HepG2 (cell line): Measurements from ENCODE around the gene DHX29. TPM values are rescaled to one million over a fixed set of nuclear protein-coding genes. Genes with fewer than 3 reads are reported as not detected.

Experiments used
- ATAC-seq: fragments of 200-7000 bp; cut with Tn5 transposase; 3 replicates; pipeline ENCODE4 v1.9.1; 2020; ENCODE audit warnings: mild to moderate bottlenecking, moderate library complexity
- BruUV-seq: library from RNA; stranded (reverse); fragments of 400-500 nt; replicated peaks from 2 replicates; lab custom pipeline; 2021; lab: Mats Ljungman, UMichigan
- CTCF ChIA-PET: fragments of 300-600 bp; formaldehyde crosslinking; extraction: SDS; loops from one replicate; lab custom pipeline; 2021; ENCODE audit warnings: low total read pairs, inconsistent platforms, low intra/inter-chr PET ratio; lab: Yijun Ruan, JAX
- POLR2A ChIA-PET: fragments of 350-600 bp; sonication (Branson Sonifier 250); formaldehyde crosslinking; loops from one replicate; lab custom pipeline; 2020; ENCODE audit warnings: antibody characterized with exemption, inconsistent platforms; lab: Yijun Ruan, JAX
- DNase-seq: peaks from one replicate; pipeline ENCODE4 v3.0.0-alpha.2; 2015; ENCODE audit warnings: low spot score
- FAIRE-seq: peaks from 3 replicates; lab custom pipeline; 2011; peaks lifted over from hg19 to GRCh38; lab: Jason Lieb, UNC
- H2AFZ ChIP-seq: one replicate; pipeline ENCODE4 v1.6.1; 2011; ENCODE audit warnings: low read length, inconsistent platforms
- H3K27ac ChIP-seq: fragments of 300-600 bp; 3 replicates; pipeline ENCODE4 v1.8.0; 2011; ENCODE audit warnings: mixed run types, mild to moderate bottlenecking, mixed read lengths, low read length, inconsistent platforms; ENCODE audit not compliant: insufficient read depth; ENCODE audit errors: extremely low read length
- H3K27me3 ChIP-seq, 2 experiments: fragments of 200-600 bp in 1 of 2; 2 replicates in 1 of 2; 3 replicates in 1 of 2; pipeline versions ENCODE4 v1.6.0 to v1.8.0; 2011; ENCODE audit warnings: low read length in 2 of 2, mild to moderate bottlenecking in 2 of 2, moderate library complexity in 2 of 2, inconsistent platforms in 1 of 2; ENCODE audit not compliant: insufficient read depth in 2 of 2, control insufficient read depth in 1 of 2
- H3K36me3 ChIP-seq, 2 experiments: fragments of 200-600 bp in 1 of 2; replicated peaks in 1 of 2; 2 replicates in 1 of 2; 3 replicates in 1 of 2; pipeline versions ENCODE4 v1.5.1 to v1.8.0; 2011; ENCODE audit warnings: low read length in 2 of 2, inconsistent platforms in 1 of 2; ENCODE audit not compliant: insufficient read depth in 2 of 2, control insufficient read depth in 1 of 2
- H3K4me1 ChIP-seq: 2 replicates; pipeline ENCODE4 v1.5.1; 2012; ENCODE audit warnings: low read length, inconsistent platforms; ENCODE audit not compliant: insufficient read depth
- H3K4me2 ChIP-seq: 2 replicates; pipeline ENCODE4 v1.6.0; 2011; ENCODE audit warnings: low read depth, low read length, inconsistent platforms
- H3K4me3 ChIP-seq, 3 experiments: fragments of 200-600 bp in 1 of 3; sonication (generic), shearing (Covaris generic) in 1 of 3; replicated peaks in 1 of 3; 2 replicates each; pipeline ENCODE4 v1.5.1; 2011 to 2016; ENCODE audit warnings: low read length in 3 of 3, inconsistent platforms in 2 of 3, low read depth in 2 of 3, mild to moderate bottlenecking in 2 of 3, control low read depth in 1 of 3, mixed read lengths in 1 of 3; ENCODE audit not compliant: insufficient read depth in 1 of 3
- H3K79me2 ChIP-seq: one replicate; pipeline ENCODE4 v1.6.1; 2011; ENCODE audit warnings: low read length, inconsistent platforms; ENCODE audit not compliant: insufficient read depth
- H3K9ac ChIP-seq: 2 replicates; pipeline ENCODE4 v1.6.0; 2011; ENCODE audit warnings: mild to moderate bottlenecking, low read depth, low read length, inconsistent platforms; ENCODE audit not compliant: insufficient read depth
- H3K9me3 ChIP-seq: 2 replicates; pipeline ENCODE4 v1.5.1; 2012; ENCODE audit warnings: mild to moderate bottlenecking, low read length
- H4K20me1 ChIP-seq: 2 replicates; pipeline ENCODE4 v1.6.0; 2011; ENCODE audit warnings: inconsistent platforms, mild to moderate bottlenecking, low read length, moderate library complexity; ENCODE audit not compliant: insufficient read depth
- CTCF ChIP-seq: sonication (generic); formaldehyde crosslinking; IDR thresholded peaks from 2 replicates; pipeline ENCODE4 v1.5.0; 2020; ENCODE audit warnings: mild to moderate bottlenecking, missing genetic modification reagents, moderate library complexity
- HNF1A ChIP-seq, 2 experiments: sonication (generic) in 1 of 2; formaldehyde crosslinking in 1 of 2; IDR thresholded peaks; 2 replicates each; pipeline versions ENCODE4 v1.4.0 to v1.6.1; 2016 to 2020; ENCODE audit warnings: borderline replicate concordance in 1 of 2, low read depth in 1 of 2, mild to moderate bottlenecking in 1 of 2, missing genetic modification reagents in 1 of 2
- PAXIP1 ChIP-seq: sonication (generic); formaldehyde crosslinking; conservative IDR thresholded peaks from 2 replicates; pipeline ENCODE4 v1.4.0; 2020; ENCODE audit warnings: mild to moderate bottlenecking, missing genetic modification reagents, moderate library complexity
- PITX1 ChIP-seq: sonication (generic); formaldehyde crosslinking; IDR thresholded peaks from 2 replicates; pipeline ENCODE4 v1.5.1; 2020; ENCODE audit warnings: mild to moderate bottlenecking, missing genetic modification reagents
- RAD21 ChIP-seq: fragments of 450-650 bp; formaldehyde crosslinking; IDR thresholded peaks from 2 replicates; pipeline ENCODE4 v1.5.0; 2020; ENCODE audit warnings: mild to moderate bottlenecking
- STAG1 ChIP-seq: sonication (generic); formaldehyde crosslinking; IDR thresholded peaks from 2 replicates; pipeline ENCODE4 v1.4.0; 2020; ENCODE audit warnings: missing genetic modification reagents
- ZBTB34 ChIP-seq: sonication (generic); formaldehyde crosslinking; IDR thresholded peaks from 2 replicates; pipeline ENCODE4 v1.8.0; 2022; ENCODE audit warnings: mild to moderate bottlenecking, missing genetic modification reagents
- ZEB1 ChIP-seq: IDR thresholded peaks from 2 replicates; pipeline ENCODE4 v1.6.1; 2012; ENCODE audit warnings: mild to moderate bottlenecking, low read depth, inconsistent platforms; ENCODE audit not compliant: insufficient replicate concordance
- ZNF460 ChIP-seq: sonication (generic); formaldehyde crosslinking; IDR thresholded peaks from 2 replicates; pipeline ENCODE4 v1.5.1; 2020; ENCODE audit warnings: missing genetic modification reagents, mild to moderate bottlenecking, borderline replicate concordance
- WGBS: methylation state at CpG from one replicate; pipeline ENCODE4 v1.1.6; 2017; ENCODE audit warnings: low lambda C conversion rate; 5-methylcytosine and 5-hydroxymethylcytosine counted together
- in situ Hi-C: cut with HindIII; loops from 2 replicates; pipeline ENCODE4 v1.10.0; 2017; ENCODE audit warnings: low pct_unique_long_range_greater_than_20kb; ENCODE audit not compliant: extremely low pct_ligation_motif_present
- intact Hi-C: fragments of 100-400 bp; cut with micrococcal nuclease; formaldehyde crosslinking; loops from one replicate; pipeline ENCODE4 v1.10.0; 2022; ENCODE audit not compliant: unreplicated experiment
- polyA plus RNA-seq, 8 experiments: library from polyadenylated mRNA; depleted of rRNA in 3 of 8; stranded (reverse) in 7 of 8; unstranded in 1 of 8; fragments of >200 nt; fragmentation: Illumina TruSeq in 4 of 8; extraction: Trizol in 4 of 8; gene quantifications; 2 replicates each; pipeline versions ENCODE4 v1.2.1 to v1.2.3, GENCODE V29; 2011 to 2016; ENCODE audit warnings: low read depth in 4 of 8, missing spikeins in 1 of 8, mixed read lengths in 1 of 8; ENCODE audit not compliant: insufficient read depth in 1 of 8
- total RNA-seq, 5 experiments: library from RNA; depleted of rRNA; stranded (reverse); fragments of >200 nt; fragmentation: Illumina TruSeq; extraction: Trizol; gene quantifications; 2 replicates each; pipeline ENCODE4 v1.2.3, GENCODE V29; 2016; ENCODE audit warnings: low read depth in 1 of 5

Gene DHX29
- total and polyA plus RNA-seq, 2 of the 13 experiments (the other 11 are each of a cell fraction or from before 2014, with no cell fraction given), result 1.9 to 22.0 TPM

GRCh38 chr5:55325621-55326020 lies 18.1 kb upstream of the DHX29 start (continued):
- TF ChIP-seq PITX1, result no peak

- in situ Hi-C loops, result loop anchor here (10.0 kb wide), 1 partner anchor 370 kb away; no protein-coding TSS in a partner anchor
- no peak for TF ChIP-seq ZEB1
- no peak for TF ChIP-seq ZNF460
- TF ChIP-seq RAD21, result 0 out of 2 replicates have a peak, but pooled peaks have one; percentile 13
- TF ChIP-seq STAG1, result peak; percentile 73
- TF ChIP-seq ZBTB34, result no peak
- no peak for TF ChIP-seq HNF1A (IDR thresholded peaks at IDR 0.05; ENCODE audit: low read depth)
- TF ChIP-seq HNF1A (CRISPR knock-in tag; IDR thresholded peaks at IDR 0.05; ENCODE audit: borderline replicate concordance), result no peak
- TF ChIP-seq CTCF (CRISPR knock-in tag), result peak; percentile 67
- no peak for TF ChIP-seq PAXIP1 (CRISPR knock-in tag)
Measured at GRCh38 chr5:55324815-55325418, 17.4 kb upstream of the DHX29 start.

More at GRCh38 chr5:55324815-55325418, 17.4 kb upstream of the DHX29 start:
- H3K9me3 ChIP-seq, result no peaks in the 10 kb centered on the region
- FAIRE-seq, result no peak
- H2AFZ ChIP-seq, result no peak overlapping the region
- H3K4me1 ChIP-seq, result peaks cover 25% of the 10 kb centered on the region
- H3K79me2 ChIP-seq, result peaks cover 34% of the 10 kb centered on the region
- intact Hi-C loops, result loop anchor here (5.0 kb wide), 1 partner anchor 153 kb away; the partner anchor contains the start of gene CDC20B
- H3K4me3 ChIP-seq, result no peak overlapping the region
- peak overlapping the region; percentile 59 for H3K27ac ChIP-seq
- POLR2A ChIA-PET, result interaction anchor here (0.8 to 1.3 kb wide), 2 partner anchors 17 to 1849 kb away, joined by 3 to 5 read pairs; partner anchors contain the start of genes DHX29, GPBP1 and MTREX
- WGBS, result 94% methylated on average over 1 of the region's 1 CpG
- no peaks in the 10 kb centered on the region for H3K27me3 ChIP-seq
- CTCF ChIA-PET, result interaction anchor here (1.1 kb wide), 1 partner anchor 367 kb away, joined by 5 read pairs; no protein-coding TSS in a partner anchor
- BruUV-seq, result no TSS peak
- H3K4me2 ChIP-seq, result no peak overlapping the region
- peak; percentile 60 for ATAC-seq
- peaks cover 7 to 25% of the 10 kb centered on the region in 2 experiments; a peak in 4 of 5 replicates for H3K36me3 ChIP-seq
- H4K20me1 ChIP-seq, result no peaks in the 10 kb centered on the region
- peak; percentile 49 for DNase-seq
- H3K9ac ChIP-seq, result no peak overlapping the region
